Measurements from ENCODE around the gene ZAR1. TPM values are rescaled to one million over a fixed set of nuclear protein-coding genes. Genes with fewer than 3 reads are reported as not detected.
"Not testable (repeated sequence)": the region's sequence is repeated elsewhere in the genome, so short reads cannot be mapped to it uniquely, and the experiment has no call there.

ZAR1 gene
- not detected in 2 replicates for total RNA-seq (2014; rRNA removed; shearing (Covaris generic))
- polyA plus RNA-seq (2014; cell fraction: nucleus; rRNA removed): 0.15 and 1.0 TPM in 2 replicates

GRCh38 chr4:48490012-48490679 lies at the start of gene ZAR1:
ZAR1 (plus strand) TSS chr4:48490252; CDS start chr4:48490292, 40 bp downstream.
- no peak for DNase-seq (ENCODE audit: extremely low read depth, low read depth)

GRCh38 chr4:48440914-48441313 lies 49.1 kb upstream of the ZAR1 start:
- DNase-seq (ENCODE audit: extremely low read depth, low read depth): not testable (repeated sequence)

- peak; percentile 7 for DNase-seq (ENCODE audit: extremely low read depth, low read depth)
Observed at GRCh38 chr4:48445704-48446103, 44.3 kb upstream of the ZAR1 start.

- no peak for DNase-seq (ENCODE audit: extremely low read depth, low read depth)
Observed at GRCh38 chr4:48446642-48447041, 43.4 kb upstream of the ZAR1 start.

GRCh38 chr4:48449151-48449550 lies 40.9 kb upstream of the ZAR1 start:
- DNase-seq (ENCODE audit: extremely low read depth, low read depth): no peak

- no peak for DNase-seq (ENCODE audit: extremely low read depth, low read depth)
Observed at GRCh38 chr4:48450740-48451139, 39.3 kb upstream of the ZAR1 start.

GRCh38 chr4:48451656-48452055 lies 38.4 kb upstream of the ZAR1 start:
- not testable (repeated sequence) for DNase-seq (ENCODE audit: extremely low read depth, low read depth)

GRCh38 chr4:48454591-48454990 lies 35.5 kb upstream of the ZAR1 start:
- DNase-seq (ENCODE audit: extremely low read depth, low read depth): no peak

- DNase-seq (ENCODE audit: extremely low read depth, low read depth): no peak
Observed at GRCh38 chr4:48461000-48461399, 29.1 kb upstream of the ZAR1 start.

- no peak for DNase-seq (ENCODE audit: extremely low read depth, low read depth)
Observed at GRCh38 chr4:48462363-48462762, 27.7 kb upstream of the ZAR1 start.

GRCh38 chr4:48467442-48467841 lies 22.6 kb upstream of the ZAR1 start:
- DNase-seq (ENCODE audit: extremely low read depth, low read depth): no peak

GRCh38 chr4:48467891-48468290 lies 22.2 kb upstream of the ZAR1 start:
- no peak for DNase-seq (ENCODE audit: extremely low read depth, low read depth)

- no peak for DNase-seq (ENCODE audit: extremely low read depth, low read depth)
Observed at GRCh38 chr4:48470137-48470536, 19.9 kb upstream of the ZAR1 start.

- DNase-seq (ENCODE audit: extremely low read depth, low read depth): no peak
Observed at GRCh38 chr4:48470570-48470969, 19.5 kb upstream of the ZAR1 start.

- DNase-seq (ENCODE audit: extremely low read depth, low read depth): no peak
Observed at GRCh38 chr4:48472794-48473193, 17.3 kb upstream of the ZAR1 start.

GRCh38 chr4:48475770-48476169 lies 14.3 kb upstream of the ZAR1 start:
- no peak for DNase-seq (ENCODE audit: extremely low read depth, low read depth)

GRCh38 chr4:48478273-48478672 lies 11.8 kb upstream of the ZAR1 start:
- no peak for DNase-seq (ENCODE audit: extremely low read depth, low read depth)

- DNase-seq (ENCODE audit: extremely low read depth, low read depth): no peak
Observed at GRCh38 chr4:48481581-48481980, 8.5 kb upstream of the ZAR1 start.

GRCh38 chr4:48483006-48483776 lies 6.9 kb upstream of the ZAR1 start, which contains the start of gene SLC10A4:
SLC10A4 (plus strand) TSS chr4:48483343; CDS start chr4:48483562, 219 bp downstream.
- no peak for DNase-seq (ENCODE audit: extremely low read depth, low read depth)

- DNase-seq (ENCODE audit: extremely low read depth, low read depth): no peak
Observed at GRCh38 chr4:48483777-48484493, 6.1 kb upstream of the ZAR1 start.

GRCh38 chr4:48484494-48485168 lies 5.4 kb upstream of the ZAR1 start:
- no peak for DNase-seq (ENCODE audit: extremely low read depth, low read depth)

Measured in NCI-H460 (cell line).